GM19328 (cell line): ENCODE results near the gene ATF1.
"Not testable (repeated sequence)": the region's sequence is repeated elsewhere in the genome, so short reads cannot be mapped to it uniquely, and the experiment has no call there.

Experiments used
- ATAC-seq: cut with Tn5 transposase; IDR thresholded peaks from one replicate; pipeline ENCODE4 v1.9.1; 2021; ENCODE audit warnings: mild to moderate bottlenecking, moderate library complexity; ENCODE audit not compliant: unreplicated experiment

ATF1 gene

DNA sequence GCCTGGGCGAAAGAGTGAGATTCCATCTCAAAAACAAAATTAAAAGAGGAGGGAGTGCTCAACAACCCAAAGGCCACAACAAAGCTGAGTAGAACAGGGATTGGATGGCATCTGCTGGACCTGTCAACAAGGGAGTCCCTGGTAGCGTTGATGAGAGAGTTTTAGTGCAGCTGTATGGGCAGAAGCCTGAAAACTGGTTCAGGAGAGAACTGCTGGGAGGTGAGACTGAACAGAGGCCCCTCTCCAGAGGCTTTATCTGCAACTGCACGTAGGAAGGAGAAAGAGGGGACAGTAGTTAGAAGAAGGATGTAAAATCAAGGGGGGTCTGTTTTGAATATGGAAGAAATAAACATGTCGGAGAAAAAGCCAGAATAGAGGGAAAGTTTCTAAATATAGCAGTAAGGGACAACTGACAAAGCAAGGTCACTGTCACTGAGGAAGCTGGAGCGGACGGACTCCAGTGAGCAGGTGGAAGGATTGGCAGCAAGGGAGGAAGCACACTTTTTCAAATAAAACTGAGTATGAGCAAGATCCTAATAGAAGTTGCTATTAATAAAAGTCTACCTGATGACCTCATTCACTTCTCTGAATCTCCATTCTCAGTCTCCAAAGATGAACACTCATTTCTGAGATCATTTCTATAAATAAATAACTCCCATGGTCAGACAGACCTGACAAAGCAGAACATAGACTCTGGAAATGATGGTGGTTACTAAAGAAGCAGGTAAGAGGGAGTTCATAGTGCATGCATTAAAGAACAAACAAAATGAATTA is 11.8 kb upstream of the ATF1 start:
- ATAC-seq, result no peak

DNA sequence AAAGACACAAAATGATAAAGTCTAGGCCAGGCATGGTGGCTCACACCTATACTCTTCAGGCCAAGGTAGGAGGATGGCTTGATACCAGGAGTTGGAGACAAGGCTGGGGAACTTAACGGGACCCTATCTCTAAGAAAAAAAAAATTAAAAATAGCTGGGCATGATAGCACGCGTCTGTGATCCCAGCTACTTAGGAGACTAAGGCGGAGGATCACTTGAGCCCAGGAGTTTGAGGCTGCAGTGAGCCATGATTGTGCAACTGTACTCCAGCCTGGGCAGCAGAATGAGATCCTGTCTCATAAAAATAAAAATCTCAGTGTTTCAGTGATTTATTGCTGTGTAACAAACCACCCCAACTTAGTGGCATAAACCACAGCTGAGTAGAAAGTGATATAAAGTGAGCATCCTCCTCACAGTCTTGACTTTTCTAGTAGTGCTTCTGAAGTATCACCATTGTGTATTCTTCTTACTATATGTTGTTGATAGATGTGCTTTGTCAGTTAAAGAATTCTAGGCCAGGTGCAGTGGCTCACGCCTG is 10.6 kb upstream of the ATF1 start:
- ATAC-seq, result no peak

DNA sequence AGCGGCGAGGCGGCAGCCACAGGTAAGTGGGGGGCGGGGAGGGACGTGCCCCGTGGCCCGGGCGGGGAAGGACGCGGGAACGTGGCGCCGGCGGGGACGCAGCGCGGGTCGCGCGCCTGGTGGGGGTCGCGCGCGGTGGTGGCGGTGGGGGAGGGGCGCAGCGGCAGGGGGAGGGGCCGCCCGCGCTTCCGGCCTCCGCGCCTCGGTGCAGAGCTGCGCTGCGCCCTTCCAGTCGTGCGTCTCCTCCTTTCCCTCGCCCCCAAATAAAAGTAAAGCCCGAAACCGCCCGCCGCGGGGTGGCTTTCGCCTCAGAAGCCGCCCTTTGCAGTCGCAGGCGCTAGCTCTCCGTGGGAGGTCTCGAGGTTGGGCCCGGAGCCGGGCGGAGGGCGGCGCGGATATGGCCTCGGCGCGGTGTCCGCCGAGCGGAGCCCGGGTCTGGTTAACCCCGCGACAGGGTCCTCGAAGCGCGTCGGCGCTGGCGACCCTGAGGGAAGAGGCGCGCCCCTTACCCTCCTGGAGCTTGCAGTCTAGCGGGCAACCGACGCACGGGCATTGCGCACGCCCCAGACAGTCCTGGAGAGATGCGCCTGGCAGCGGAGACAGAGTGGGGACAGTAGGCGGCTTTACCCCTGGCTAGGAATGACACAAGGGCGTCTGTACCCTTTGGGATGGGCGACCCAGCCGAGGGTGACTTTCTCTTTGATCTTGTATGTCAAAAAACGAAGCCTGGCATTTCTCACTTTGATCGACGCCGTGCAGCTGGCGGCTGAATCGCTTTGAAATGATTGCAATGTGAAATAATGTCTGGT is 589 bp downstream of the ATF1 start:
- ATAC-seq, result peak; percentile 42

DNA sequence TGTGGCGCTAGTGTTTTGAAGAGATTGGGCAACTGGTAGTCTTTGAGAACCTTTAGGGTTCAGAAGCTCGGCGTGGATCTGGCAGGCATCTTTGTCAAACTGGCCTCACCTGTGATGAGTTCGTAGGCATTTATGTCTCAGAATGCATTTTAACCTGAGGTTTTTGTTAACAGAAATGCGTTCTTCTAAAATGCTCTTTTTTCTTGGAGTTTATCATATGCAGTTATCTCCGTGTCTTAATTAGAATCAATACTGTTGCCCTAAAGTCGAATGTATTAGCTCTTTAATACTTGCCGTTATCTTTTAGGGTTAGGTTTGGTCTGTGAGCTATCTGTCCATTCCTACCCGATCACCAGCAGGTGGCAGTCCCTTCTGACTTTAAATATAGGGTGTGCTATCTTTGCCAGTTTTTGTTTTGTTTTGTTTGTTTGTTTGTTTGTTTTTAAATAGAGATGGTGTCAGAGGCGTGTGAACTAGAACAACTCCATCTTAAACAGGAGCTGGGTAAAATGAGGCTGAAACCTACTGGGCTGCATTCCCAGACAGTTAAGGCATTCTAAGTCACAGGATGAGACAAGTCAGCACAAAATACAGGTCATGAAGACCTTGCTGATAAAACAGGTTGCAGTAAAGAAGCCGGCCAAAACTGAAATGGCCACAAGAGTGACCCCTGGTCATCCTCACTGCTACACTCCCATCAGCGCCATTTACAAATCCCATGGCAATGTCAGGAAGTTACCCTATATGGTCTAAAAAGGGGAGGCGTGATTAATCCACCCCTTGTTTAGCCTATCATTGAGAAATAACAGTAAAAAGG is 1.4 kb downstream of the ATF1 start:
- ATAC-seq, result no peak

DNA sequence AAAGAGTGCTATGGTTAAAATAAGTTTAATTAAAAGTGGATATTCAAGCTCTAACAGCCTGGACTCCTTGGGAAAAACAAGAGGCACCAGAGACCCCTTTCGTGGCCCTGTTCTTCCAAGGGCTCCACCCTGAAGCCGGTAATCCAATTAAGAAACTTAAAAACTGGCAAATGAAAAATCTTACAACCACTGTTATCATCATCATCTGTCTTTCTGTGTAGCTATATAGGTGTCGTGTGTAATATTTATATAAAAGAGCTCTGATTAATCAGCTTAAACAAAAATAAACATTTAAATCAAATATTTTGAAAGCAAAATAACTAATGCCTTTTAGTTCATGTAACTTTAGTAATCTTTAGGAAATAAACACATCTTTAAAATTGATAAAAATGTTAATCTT is 4.5 kb downstream of the ATF1 start:
- ATAC-seq, result no peak

DNA sequence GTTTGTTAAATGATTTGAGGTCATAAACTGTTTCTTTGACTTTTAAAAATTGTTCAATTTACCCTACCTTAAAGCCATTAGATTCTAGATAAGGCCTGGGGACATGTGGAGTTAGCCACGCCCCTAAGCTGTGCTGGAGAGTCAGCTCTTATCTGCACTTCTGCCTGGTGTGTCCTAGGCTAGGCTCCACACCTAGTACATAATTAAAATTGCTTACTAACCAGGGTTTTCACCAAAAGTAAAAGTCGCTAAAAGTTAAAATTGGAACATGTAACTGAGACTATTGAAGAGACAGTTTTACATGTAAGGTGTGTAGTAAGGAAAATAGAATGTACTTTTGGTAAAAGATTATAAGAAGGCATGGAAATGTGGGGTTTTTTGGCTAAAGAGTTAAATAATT is 4.9 kb downstream of the ATF1 start:
- not testable (repeated sequence) for ATAC-seq

DNA sequence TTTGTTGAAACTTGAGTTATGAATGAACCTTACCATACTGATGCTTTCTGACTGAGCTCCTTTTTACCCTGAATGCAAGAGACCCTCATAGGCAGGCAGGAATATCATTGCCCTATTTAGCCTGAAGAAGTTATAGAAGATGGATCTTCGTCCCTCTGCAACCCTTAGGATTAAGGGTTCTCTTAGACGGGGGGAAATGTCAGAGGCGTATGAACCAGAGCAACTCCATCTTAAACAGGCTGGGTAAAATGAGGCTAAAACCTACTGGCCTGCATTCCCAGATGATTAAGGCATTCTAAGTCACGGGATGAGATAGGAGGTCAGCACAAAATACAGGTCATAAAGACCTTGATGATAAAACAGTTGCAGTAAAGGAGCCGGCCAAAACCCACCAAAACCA is 7.5 kb downstream of the ATF1 start:
- no peak for ATAC-seq

DNA sequence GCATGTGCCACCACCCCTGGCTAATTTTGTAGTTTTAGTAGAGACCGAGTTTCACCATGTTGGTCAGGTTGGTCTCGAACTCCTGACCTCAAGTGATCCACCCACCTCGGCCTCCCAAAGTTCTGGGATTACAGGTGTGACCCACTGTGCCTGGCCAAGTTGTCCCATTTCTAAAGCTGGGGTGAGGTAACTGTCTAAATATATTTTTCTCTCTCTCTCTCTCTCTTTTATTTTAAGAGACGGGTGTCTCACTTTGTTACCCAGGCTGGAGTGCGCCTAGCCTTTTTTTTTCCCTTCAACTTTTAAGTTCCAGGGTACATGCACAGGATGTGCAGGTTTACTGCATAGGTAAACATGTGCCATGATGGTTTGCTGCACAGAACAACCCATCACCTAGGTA is 8.6 kb downstream of the ATF1 start:
- no peak for ATAC-seq

DNA sequence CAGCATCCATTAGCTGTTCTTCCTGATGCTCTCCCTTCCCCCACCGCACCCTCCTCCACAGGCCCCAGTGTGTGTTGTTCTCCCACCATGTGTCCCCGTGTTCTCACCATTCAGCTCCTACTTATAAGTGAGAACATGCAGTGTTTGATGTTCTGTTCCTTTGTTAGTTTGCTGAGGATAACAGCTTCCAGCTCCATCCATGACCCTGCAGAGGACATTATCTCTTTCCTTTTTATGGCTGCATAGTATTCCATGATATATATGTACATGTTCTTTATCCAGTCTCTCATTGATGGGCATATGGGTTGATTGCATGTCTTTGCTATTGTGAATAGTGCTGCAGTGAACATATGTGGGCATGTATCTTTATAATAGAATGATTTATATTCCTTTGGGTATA is 9.0 kb downstream of the ATF1 start:
- ATAC-seq, result no peak

DNA sequence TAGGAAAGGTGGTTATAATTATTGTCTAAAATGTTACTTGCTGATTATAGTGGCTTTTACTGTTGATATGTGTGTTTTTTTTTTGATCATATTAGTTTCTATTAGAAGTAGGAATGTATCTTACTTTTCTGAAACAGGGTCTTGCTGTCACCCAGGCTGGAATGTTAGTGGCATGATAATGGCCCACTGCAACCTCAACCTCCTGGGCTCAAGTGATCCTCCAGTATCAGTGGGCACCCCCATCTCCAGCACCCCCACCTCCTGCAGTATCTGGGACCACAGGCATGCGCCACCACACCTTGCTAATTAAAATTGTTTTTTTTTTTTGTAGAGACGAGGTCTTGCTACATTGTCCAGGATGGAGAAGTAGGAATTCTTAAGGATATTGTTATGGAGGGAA is 11.3 kb downstream of the ATF1 start:
- ATAC-seq, result no peak

DNA sequence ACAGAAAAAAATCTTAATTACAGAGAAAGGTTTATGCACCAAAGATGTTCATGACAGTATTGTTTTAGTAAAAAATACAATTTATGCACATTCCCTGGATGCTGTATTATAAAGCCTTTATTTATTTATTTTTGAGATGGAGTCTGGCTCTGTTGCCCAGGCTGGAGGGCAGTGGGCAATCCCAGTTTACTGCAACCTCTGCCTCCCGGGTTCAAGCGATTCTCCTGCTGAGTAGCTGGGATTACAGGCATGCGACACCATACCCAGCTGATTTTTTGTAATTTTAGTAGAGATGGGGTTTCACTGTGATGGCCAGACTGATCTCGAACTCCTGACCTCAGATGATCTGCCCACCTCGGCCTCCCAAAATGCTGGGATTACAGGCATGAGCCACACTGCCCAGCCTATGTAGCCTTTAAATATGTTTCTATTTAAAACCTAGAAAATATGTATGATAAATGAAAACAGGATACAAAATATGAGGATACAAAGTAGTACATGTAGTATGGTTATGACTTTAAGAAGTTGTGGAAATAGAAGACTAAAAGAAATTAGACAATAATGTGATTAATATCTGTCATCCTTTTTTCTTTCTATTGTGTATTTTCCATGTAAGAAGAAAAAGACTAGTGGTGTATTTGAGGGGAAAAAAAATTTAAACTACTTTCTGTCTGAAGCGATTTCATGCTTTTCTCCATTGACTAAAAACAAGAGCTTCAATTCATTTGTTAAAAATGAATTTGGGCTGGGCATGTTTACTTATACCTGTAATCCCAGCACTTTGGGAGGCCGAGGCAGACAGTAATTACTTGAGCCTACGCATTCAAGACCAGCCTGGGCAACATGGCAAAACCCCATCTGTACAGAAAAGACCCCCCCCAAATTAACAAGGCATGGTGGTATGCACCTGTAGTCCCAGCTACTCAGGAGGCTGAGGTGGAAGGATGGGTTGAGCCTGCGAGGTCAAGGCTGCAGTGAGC is 13.1 kb downstream of the ATF1 start:
- no peak for ATAC-seq

DNA sequence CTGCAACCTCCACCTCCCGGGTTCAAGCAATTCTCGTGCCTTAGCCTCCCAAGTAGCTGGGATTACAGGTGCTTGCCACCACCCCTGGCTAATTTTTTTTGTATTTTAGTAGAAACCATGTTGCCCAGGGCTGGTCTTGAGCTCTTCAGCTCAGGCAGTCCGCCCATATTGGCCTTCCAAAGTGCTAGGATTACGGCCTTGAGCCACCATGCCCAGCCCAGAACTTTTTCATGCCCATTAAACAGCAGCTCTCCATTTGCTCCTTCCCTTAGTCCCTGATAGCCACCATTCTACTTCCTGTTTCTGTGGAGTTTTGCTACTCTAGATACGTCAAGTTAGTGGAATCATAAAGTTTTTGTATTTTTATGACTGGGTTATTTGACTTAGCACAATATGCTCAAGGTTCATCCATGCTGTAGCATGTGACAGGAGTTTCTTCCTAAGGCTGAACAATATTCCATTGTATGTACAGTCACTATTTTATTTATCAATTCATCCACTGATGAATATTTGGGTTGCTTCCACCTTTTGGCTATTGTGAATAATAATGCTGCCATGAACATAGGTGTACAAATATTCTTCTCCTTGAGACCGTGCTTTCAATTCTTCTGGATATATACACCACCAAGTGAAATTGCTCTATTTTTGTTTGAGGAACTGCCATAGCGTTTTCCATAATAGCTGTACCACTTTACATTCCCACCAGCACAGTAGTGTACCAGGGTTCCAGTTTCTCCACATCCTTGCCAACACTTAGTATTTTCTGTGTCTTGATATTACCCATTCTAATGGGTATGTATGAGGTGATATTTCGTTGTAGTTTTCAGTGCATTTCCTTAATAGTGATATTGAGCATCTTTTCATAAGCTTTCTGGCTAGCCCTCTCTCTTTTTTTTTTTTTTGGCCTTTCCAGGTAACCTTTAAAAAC is 15.0 kb downstream of the ATF1 start:
- ATAC-seq, result no peak

DNA sequence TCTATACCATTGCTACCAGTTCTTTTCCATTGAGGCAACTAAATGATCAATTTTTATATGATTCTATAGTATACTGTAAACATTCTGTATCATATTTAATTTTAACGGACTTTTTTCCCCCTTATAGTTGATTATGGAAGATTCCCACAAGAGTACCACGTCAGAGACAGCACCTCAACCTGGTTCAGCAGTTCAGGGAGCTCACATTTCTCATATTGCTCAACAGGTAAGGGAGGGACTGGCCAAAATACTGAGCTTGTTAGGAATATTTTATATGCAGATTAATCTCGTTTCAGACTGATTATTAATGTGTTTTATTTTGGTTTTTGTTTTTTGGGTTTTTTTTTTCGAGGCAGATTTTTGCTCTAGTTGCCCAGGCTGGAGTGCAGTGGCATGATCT is 16.1 kb downstream of the ATF1 start:
- no peak for ATAC-seq

DNA sequence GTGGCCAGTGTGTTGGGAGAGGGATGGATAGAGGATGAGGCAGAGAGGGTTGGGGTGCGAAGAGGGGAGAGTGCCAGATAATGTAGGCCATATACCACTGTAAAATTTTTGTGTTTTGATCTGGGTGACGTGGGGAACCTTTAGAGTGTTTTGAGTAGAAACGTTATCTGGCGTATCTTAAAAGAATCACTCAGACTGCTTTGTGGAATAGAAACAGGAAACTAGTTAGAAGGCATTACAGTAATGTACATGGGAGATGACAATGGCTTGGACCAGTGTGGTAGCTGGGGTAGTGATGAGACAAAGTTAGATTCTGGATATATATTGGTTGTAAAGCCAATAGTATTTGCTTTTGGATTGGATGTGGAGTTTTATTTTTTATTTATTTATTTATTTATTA is 20.6 kb downstream of the ATF1 start:
- no peak for ATAC-seq

DNA sequence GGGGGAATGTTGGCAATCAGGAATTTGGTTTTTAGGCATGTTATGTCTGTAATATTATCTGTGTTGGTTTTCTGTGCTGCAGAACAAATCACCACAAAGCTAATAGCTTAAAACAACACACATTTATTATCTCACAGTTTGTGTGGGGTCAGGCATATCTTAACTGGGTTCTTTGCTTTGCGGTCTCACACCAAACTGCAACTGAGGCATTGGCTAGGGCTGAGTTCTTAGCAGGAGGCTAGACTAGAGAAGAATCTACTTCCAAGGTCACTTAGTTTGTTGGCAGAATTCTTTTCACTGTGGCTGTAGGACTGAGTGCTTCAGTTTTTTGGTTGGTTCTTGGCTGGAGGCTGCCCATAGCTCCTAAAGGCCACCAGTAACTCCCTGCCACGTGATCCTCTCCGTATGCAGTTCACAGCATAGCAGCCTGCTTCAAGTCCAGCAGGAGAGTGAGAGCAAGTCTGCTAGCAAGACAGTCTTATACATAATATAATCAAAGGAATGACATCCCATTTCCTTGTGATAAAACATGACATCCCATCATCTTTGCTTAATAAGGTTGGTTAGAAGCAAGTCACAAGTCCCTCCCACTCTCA is 21.6 kb downstream of the ATF1 start:
- no peak for ATAC-seq

DNA sequence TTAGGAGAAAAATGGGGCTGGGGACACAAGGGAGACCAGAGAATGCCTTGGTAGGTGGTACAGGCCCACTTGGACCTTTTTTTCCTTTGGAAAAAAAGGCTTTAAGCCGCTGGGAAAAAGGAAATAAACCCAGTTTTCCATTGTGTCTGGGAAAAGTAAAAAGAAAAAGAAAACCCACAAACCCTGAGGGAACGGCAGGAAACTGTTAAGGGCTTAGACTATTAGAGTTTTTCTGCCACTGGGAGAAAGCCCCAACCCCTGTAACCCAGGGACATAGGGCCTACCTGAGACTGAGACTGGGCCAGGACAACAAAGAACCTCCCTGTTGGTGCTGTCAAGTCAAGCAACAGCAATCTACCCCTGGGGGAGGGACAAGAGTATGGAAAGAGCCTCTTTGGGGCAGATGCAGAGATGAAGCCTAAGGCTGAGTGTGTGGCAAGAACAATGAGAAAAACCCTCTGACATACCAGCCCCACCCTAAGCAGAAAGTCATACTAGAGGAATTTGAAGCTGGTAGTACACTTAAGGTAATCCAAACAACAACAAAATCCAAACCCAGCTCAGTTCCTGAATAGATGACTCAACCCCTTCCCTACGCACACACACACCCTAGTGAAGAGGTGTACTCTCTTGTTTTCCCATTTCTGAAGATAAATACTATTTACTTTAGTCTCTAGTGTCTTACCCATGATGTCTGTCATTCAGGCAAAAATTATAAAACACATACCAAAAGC is 22.8 kb downstream of the ATF1 start:
- no peak for ATAC-seq

DNA sequence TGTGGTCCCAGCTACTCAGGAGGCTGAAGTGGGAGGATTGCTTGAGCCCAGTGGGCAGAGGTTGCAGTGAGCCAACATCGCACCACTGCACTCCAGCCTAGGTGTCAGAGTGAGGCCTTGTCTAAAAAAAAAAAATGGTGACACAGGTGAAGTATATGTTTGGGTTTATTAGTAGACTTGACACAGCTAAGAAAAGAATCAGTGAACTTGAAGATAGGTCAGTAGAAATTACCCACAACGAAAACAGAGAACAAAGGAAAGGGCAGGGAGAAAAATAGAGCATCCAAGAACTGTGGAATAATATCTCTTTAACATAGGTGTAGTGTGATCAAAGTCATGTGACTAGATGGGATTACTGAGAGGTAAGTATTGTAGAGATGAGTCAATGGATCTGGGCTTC is 23.7 kb downstream of the ATF1 start:
- ATAC-seq, result no peak

DNA sequence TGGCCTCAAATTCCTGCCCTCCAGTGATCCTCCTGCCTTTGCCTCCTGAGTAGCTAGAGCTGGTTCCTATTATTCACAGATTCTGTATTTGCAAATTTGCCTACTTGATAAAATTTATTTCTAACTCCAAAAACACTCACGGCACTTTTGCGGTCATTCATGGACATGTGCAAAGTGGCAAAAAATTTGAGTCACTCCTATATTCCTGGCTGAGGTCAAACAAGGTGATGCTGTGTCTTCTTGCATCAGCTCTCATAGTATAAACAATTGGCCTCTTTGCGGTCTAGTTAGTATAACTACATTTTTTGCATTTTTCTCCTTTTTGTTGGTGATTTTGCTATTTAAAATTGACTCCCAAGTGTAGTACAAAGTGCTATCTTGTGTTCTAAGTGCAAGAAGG is 24.7 kb downstream of the ATF1 start:
- ATAC-seq, result no peak
